ENCODE results near the gene TPCN2.

The TPCN2 gene

GRCh38 chr11:69058511-69059270 lies 10.0 kb downstream of the TPCN2 start:
- DNase-seq = no peak

- DNase-seq = no peak
Observed at GRCh38 chr11:69059429-69059828, 10.7 kb downstream of the TPCN2 start.

GRCh38 chr11:69059985-69060384 lies 11.3 kb downstream of the TPCN2 start:
- no peak for DNase-seq

- DNase-seq = no peak
Observed at GRCh38 chr11:69060806-69061712, 12.3 kb downstream of the TPCN2 start.

GRCh38 chr11:69061713-69062053 lies 13.0 kb downstream of the TPCN2 start:
- DNase-seq = no peak

GRCh38 chr11:69062169-69062855 lies 13.6 kb downstream of the TPCN2 start:
- no peak for DNase-seq

- DNase-seq = no peak
Observed at GRCh38 chr11:69062873-69063651, 14.3 kb downstream of the TPCN2 start.

- no peak for DNase-seq
Observed at GRCh38 chr11:69063652-69064260, 15.0 kb downstream of the TPCN2 start.

GRCh38 chr11:69064394-69064957 lies 15.7 kb downstream of the TPCN2 start:
- no peak for DNase-seq

- DNase-seq = no peak
Observed at GRCh38 chr11:69065147-69065710, 16.5 kb downstream of the TPCN2 start.

GRCh38 chr11:69066122-69067112 lies 17.7 kb downstream of the TPCN2 start:
- DNase-seq = no peak

GRCh38 chr11:69067200-69067599 lies 18.5 kb downstream of the TPCN2 start:
- DNase-seq = no peak

- DNase-seq = no peak
Observed at GRCh38 chr11:69071086-69071800, 22.5 kb downstream of the TPCN2 start.

GRCh38 chr11:69071956-69072355 lies 23.2 kb downstream of the TPCN2 start:
- no peak for DNase-seq

- no peak for DNase-seq
Observed at GRCh38 chr11:69073469-69073868, 24.7 kb downstream of the TPCN2 start.

GRCh38 chr11:69074375-69075140 lies 25.8 kb downstream of the TPCN2 start:
- no peak for DNase-seq

GRCh38 chr11:69075421-69076128 lies 26.8 kb downstream of the TPCN2 start:
- DNase-seq = no peak
